HT-29 (cell line): Measurements from ENCODE around the gene ELOA. TPM values are rescaled to one million over a fixed set of nuclear protein-coding genes. Genes with fewer than 3 reads are reported as not detected.
"Not testable (repeated sequence)": the region's sequence is repeated elsewhere in the genome, so short reads cannot be mapped to it uniquely, and the experiment has no call there.

ENCODE experiments used
- DNase-seq: peaks from one replicate; pipeline ENCODE4 v3.0.0-alpha.2; 2015; ENCODE audit warnings: low spot score
- total RNA-seq: library from RNA; depleted of rRNA; stranded (reverse); fragments of >200 nt; shearing (Covaris generic); gene quantifications from 2 replicates; pipeline ENCODE4 v1.2.3, GENCODE V29; 2014; rRNA removed

Gene ELOA
- total RNA-seq = 32.9 and 36.8 TPM in 2 replicates

GRCh38 chr1:23743287-23744152, at the start of gene ELOA:
ELOA (plus strand) TSS chr1:23743471; CDS start chr1:23743504, 33 bp downstream.
- DNase-seq = peak; percentile 69

- no peak for DNase-seq
Measured at GRCh38 chr1:23693599-23693998, 49.7 kb upstream of the ELOA start.

GRCh38 chr1:23694371-23694770, 48.9 kb upstream of the ELOA start:
- no peak for DNase-seq

- DNase-seq = no peak
Measured at GRCh38 chr1:23695667-23696066, 47.6 kb upstream of the ELOA start.

- no peak for DNase-seq
Measured at GRCh38 chr1:23696335-23696989, 46.8 kb upstream of the ELOA start.

- DNase-seq = no peak
Measured at GRCh38 chr1:23698466-23698865, 44.8 kb upstream of the ELOA start.

GRCh38 chr1:23699280-23700179, 43.7 kb upstream of the ELOA start:
- DNase-seq = no peak

GRCh38 chr1:23701310-23701709, 42.0 kb upstream of the ELOA start:
- DNase-seq = no peak

GRCh38 chr1:23701996-23702395, 41.3 kb upstream of the ELOA start:
- no peak for DNase-seq

GRCh38 chr1:23704834-23705495, 38.3 kb upstream of the ELOA start:
- no peak for DNase-seq

- no peak for DNase-seq
Measured at GRCh38 chr1:23709229-23709628, 34.0 kb upstream of the ELOA start.

GRCh38 chr1:23718482-23718881, 24.8 kb upstream of the ELOA start:
- peak; percentile 77 for DNase-seq

- DNase-seq = no peak
Measured at GRCh38 chr1:23719162-23719820, 24.0 kb upstream of the ELOA start.

GRCh38 chr1:23720256-23720995, 22.8 kb upstream of the ELOA start:
- DNase-seq = no peak

GRCh38 chr1:23722652-23723051, 20.6 kb upstream of the ELOA start:
- DNase-seq = no peak

GRCh38 chr1:23726686-23727085, 16.6 kb upstream of the ELOA start:
- DNase-seq = no peak

GRCh38 chr1:23727362-23727811, 15.9 kb upstream of the ELOA start:
- no peak for DNase-seq

- no peak for DNase-seq
Measured at GRCh38 chr1:23732363-23733224, 10.7 kb upstream of the ELOA start.

GRCh38 chr1:23733281-23733680, 10.0 kb upstream of the ELOA start:
- not testable (repeated sequence) for DNase-seq
